ENCODE data around the gene RFX5.

DNA sequence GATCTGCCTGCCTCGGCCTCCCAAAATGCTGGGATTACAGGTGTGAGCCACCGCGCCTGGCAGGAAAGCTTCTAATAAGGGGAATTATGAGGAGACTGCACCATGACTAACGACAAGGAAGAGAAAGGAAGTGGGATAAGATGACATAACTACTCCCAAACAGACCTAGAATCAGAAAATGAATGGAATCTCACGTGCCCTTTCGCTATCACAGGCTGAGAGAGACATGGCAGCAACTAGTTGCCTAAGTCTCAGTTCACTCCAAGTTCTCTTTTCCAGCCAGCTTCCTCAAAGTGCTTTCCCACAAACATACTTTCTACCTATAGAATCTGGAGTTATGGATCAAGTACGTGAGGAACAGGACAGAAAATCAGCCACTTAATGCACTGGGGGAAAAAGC, 21.8 kb downstream of the RFX5 start:
- TF ChIP-seq CTCF (conservative IDR thresholded peaks at IDR 0.05; ENCODE audit: low read length), result no peak
- TF ChIP-seq EZH2phosphoT487 (IDR thresholded peaks at IDR 0.05; ENCODE audit: borderline replicate concordance), result no peak
